ENCODE measurements around the gene PCDHGB3.

DNA sequence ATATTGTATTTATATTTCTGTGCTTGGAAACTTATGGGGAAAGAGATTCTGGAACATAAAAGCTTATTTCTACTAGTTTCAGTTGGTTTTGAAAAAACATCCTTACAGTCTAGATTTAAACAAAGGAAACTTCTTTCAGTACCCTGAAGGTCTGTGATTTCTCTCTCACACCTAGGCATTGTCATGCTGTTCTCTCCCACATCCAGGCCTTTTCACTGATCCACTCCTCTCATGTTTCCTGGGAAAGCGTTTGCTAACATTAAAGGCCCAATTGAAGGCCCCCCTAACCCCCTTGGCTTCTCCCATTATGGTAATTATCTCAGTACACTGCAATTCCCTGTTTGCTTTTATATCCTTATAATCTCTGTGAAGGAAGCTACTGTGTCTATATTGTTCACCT lies 27.3 kb upstream of the PCDHGB3 start:
- TF ChIP-seq, protein P1, sequence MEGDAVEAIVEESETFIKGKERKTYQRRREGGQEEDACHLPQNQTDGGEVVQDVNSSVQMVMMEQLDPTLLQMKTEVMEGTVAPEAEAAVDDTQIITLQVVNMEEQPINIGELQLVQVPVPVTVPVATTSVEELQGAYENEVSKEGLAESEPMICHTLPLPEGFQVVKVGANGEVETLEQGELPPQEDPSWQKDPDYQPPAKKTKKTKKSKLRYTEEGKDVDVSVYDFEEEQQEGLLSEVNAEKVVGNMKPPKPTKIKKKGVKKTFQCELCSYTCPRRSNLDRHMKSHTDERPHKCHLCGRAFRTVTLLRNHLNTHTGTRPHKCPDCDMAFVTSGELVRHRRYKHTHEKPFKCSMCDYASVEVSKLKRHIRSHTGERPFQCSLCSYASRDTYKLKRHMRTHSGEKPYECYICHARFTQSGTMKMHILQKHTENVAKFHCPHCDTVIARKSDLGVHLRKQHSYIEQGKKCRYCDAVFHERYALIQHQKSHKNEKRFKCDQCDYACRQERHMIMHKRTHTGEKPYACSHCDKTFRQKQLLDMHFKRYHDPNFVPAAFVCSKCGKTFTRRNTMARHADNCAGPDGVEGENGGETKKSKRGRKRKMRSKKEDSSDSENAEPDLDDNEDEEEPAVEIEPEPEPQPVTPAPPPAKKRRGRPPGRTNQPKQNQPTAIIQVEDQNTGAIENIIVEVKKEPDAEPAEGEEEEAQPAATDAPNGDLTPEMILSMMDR (IDR thresholded peaks at IDR 0.05) = no peak
- no peak for TF ChIP-seq POLR2A (IDR thresholded peaks at IDR 0.05)
